ENCODE measurements around the gene ARL16. TPM values are rescaled to one million over a fixed set of nuclear protein-coding genes. Genes with fewer than 3 reads are reported as not detected.

The ARL16 gene
- total and polyA plus RNA-seq, 2 donors (not counting 3 experiments of a cell fraction or from before 2014, with no cell fraction given) = 41.4 to 71.7 TPM

- intact Hi-C loops (cut with micrococcal nuclease) = no loop called here
- Histone ChIP-seq H3K4me2 (ENCODE audit: insufficient read depth, low read length) (no peak overlapping the region), H2AFZ (ENCODE audit: low read depth, low read length) (no peak overlapping the region), H3K27ac (ENCODE audit: insufficient read depth, low read depth, low read length) (no peak overlapping the region), H3K4me3 (replicated peaks in 1 of 3; ENCODE audit: insufficient read depth in 1 of 3, low read depth in 1 of 3, low read length in 3 of 3) (no peak overlapping the region), H4K20me1 (replicated peaks; ENCODE audit: control insufficient read depth, extremely low read depth, insufficient read depth, low read length) (no peaks in the 10 kb centered on the region), H3K79me2 (ENCODE audit: control insufficient read depth, insufficient read depth, low read length) (no peaks in the 10 kb centered on the region), H3K9ac (replicated peaks; ENCODE audit: extremely low read depth, insufficient read depth, low read length) (no peak overlapping the region), H3K9me3 (replicated peaks; ENCODE audit: control insufficient read depth, insufficient read depth, low read length) (no peaks in the 10 kb centered on the region), H3K36me3 (ENCODE audit: control insufficient read depth in 2 of 2, extremely low read depth in 1 of 2, insufficient read depth in 2 of 2, low read length in 2 of 2) (no peaks in the 10 kb centered on the region), H3K27me3 (ENCODE audit: control insufficient read depth in 2 of 2, insufficient read depth in 2 of 2, low read length in 2 of 2) (no peaks in the 10 kb centered on the region), H3K4me1 (ENCODE audit: control insufficient read depth, extremely low read depth, insufficient read depth, low read length) (peaks cover 18% of the 10 kb centered on the region), H3K9me1 (replicated peaks; ENCODE audit: control insufficient read depth, extremely low read depth, insufficient read depth, low read length) (no peaks in the 10 kb centered on the region)
- FAIRE-seq (no peak), DNase-seq (ENCODE audit: low read depth, low spot score) (no peak)
- ChIA-PET CTCF (interaction anchor here (1.7 kb wide), 1 partner anchor 11 kb away, joined by 5 read pairs; no protein-coding TSS in a partner anchor), POLR2A (no interaction called here)
- no peak for TF ChIP-seq POLR2A (IDR thresholded peaks at IDR 0.05; ENCODE audit: low read depth, low read length)
- no peak for TF ChIP-seq CTCF (IDR thresholded peaks at IDR 0.05; ENCODE audit: extremely low read depth in 1 of 2, insufficient read depth in 1 of 2, low read depth in 1 of 2, low read length in 2 of 2)
- TF ChIP-seq POLR2AphosphoS5 (IDR thresholded peaks at IDR 0.05; ENCODE audit: insufficient read depth, low read depth, low read length) = no peak
- no peak for TF ChIP-seq MAX (IDR thresholded peaks at IDR 0.05; ENCODE audit: insufficient read depth, insufficient read length)
- no peak for TF ChIP-seq MYC (IDR thresholded peaks at IDR 0.05; ENCODE audit: low read depth, low read length)
- no peak for TF ChIP-seq GATA2 (IDR thresholded peaks at IDR 0.05; ENCODE audit: insufficient read depth, insufficient read length, low read depth, low read length)
- dilution Hi-C loops (cut with MboI; ENCODE audit: extremely low pct_ligation_motif_present, low sequenced_read_pairs) = no loop called here
- no TSS peak for BruUV-seq (replicated peaks)
Measured at GRCh38 chr17:81714412-81715106, 31.0 kb upstream of the ARL16 start.

All from endothelial cell of umbilical vein (primary cell).